ENCODE measurements around the gene RABEPK. TPM values are rescaled to one million over a fixed set of nuclear protein-coding genes. Genes with fewer than 3 reads are reported as not detected.
"Not testable (repeated sequence)": the region's sequence is repeated elsewhere in the genome, so short reads cannot be mapped to it uniquely, and the experiment has no call there.

The RABEPK gene
- polyA plus RNA-seq, 2 donors = 10.8 to 17.7 TPM

GRCh38 chr9:125189361-125190289 lies 10.7 kb upstream of the RABEPK start, which contains the start of gene PPP6C:
Gene PPP6C, minus strand, starts transcription at chr9:125189803. Its CDS starts 85 bp downstream, at chr9:125189718.
- peak within 1 kb of the TSS; percentile 96 to 100 for H3K4me3 ChIP-seq (ENCODE audit: low read depth in 1 of 2, low read length in 2 of 2)
- 0% methylated on average over 82 of the region's 82 CpGs for WGBS, 2 donors
- H3K4me1 ChIP-seq (ENCODE audit: control insufficient read depth in 2 of 2, insufficient read depth in 2 of 2, low read length in 1 of 2) = peaks cover 0 to 9% of the 10 kb centered on the region in 2 donors
- no peaks in the 10 kb centered on the region for H3K36me3 ChIP-seq (ENCODE audit: control insufficient read depth in 2 of 2, insufficient read depth in 2 of 2, low read length in 1 of 2)
- H3K27me3 ChIP-seq (ENCODE audit: control insufficient read depth in 1 of 2, insufficient read depth in 2 of 2, low read length in 2 of 2) = no peaks in the 10 kb centered on the region
- peak within 1 kb of the TSS; percentile 95 to 98 for H3K27ac ChIP-seq (ENCODE audit: low read depth in 2 of 2, low read length in 1 of 2)
- H3K9me3 ChIP-seq (ENCODE audit: control insufficient read depth in 2 of 2, insufficient read depth in 1 of 2, low read depth in 1 of 2, low read length in 1 of 2) = no peaks in the 10 kb centered on the region

DNA sequence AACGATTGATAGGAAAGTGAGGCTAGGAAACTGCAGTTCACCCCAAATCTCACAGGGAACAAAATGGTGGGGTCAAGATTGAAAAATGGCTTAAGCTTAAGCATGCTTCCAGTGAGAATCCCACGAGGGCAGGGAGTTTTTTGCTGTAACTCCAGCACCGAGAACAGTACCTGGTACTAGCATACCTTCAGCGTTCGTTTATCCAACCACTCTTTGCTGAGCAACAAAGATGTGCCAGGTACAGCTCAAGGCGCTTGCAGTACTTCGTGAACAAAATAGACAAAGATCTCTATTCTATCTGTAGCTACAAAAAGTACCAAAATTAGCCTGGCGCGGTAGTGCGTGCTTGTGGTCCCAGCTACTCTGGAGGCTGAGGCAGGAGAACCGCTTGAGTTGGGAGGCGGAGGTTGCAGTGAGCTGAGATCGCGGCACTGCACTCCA lies 10.0 kb upstream of the RABEPK start:
- Histone ChIP-seq H3K9me3 (ENCODE audit: control insufficient read depth in 2 of 2, insufficient read depth in 1 of 2, low read depth in 1 of 2, low read length in 1 of 2) (no peaks in the 10 kb centered on the region), H3K27ac (ENCODE audit: low read depth in 2 of 2, low read length in 1 of 2) (peak overlapping the region; percentile 95 to 98), H3K4me1 (ENCODE audit: control insufficient read depth in 2 of 2, insufficient read depth in 2 of 2, low read length in 1 of 2) (peaks cover 0 to 9% of the 10 kb centered on the region in 2 donors)

DNA sequence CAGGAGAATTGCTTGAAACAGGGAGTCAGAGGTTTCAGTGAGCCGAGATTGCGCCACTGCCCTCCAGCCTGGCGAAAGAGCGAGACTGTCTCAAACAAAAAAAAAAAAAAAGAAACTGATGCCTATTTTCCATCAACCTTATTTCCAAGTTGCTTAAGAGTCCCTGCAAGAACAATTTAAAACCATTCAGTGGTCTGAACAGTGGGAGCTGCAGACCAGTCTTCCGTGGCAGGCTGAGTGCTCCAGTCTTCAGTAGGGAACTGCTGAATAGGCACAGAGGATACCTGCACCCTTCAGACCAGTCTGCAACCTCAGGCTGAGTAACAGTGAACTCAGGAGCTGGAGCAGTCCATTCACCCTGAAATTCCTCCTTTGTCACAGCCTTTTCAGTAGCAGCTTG lies 5.9 kb upstream of the RABEPK start:
- not testable (repeated sequence) for H3K27ac ChIP-seq (ENCODE audit: low read depth in 2 of 2, low read length in 1 of 2); H3K36me3 ChIP-seq (ENCODE audit: control insufficient read depth in 2 of 2, insufficient read depth in 2 of 2, low read length in 1 of 2); H3K4me1 ChIP-seq (ENCODE audit: control insufficient read depth in 2 of 2, insufficient read depth in 2 of 2, low read length in 1 of 2); H3K9me3 ChIP-seq (ENCODE audit: control insufficient read depth in 2 of 2, insufficient read depth in 1 of 2, low read depth in 1 of 2, low read length in 1 of 2); H3K4me3 ChIP-seq (ENCODE audit: low read depth in 1 of 2, low read length in 2 of 2); H3K27me3 ChIP-seq (ENCODE audit: control insufficient read depth in 1 of 2, insufficient read depth in 2 of 2, low read length in 2 of 2)
- WGBS, 2 donors = 91 to 94% methylated on average over 5 of the region's 5 CpGs

More for the DNA sequence above, 10.0 kb upstream of the RABEPK start:
- Histone ChIP-seq H3K27me3 (ENCODE audit: control insufficient read depth in 1 of 2, insufficient read depth in 2 of 2, low read length in 2 of 2) (no peaks in the 10 kb centered on the region), H3K36me3 (ENCODE audit: control insufficient read depth in 2 of 2, insufficient read depth in 2 of 2, low read length in 1 of 2) (no peaks in the 10 kb centered on the region), H3K4me3 (ENCODE audit: low read depth in 1 of 2, low read length in 2 of 2) (peak overlapping the region; percentile 96 to 100)
- 48 to 51% methylated on average over 14 of the region's 14 CpGs for WGBS, 2 donors

DNA sequence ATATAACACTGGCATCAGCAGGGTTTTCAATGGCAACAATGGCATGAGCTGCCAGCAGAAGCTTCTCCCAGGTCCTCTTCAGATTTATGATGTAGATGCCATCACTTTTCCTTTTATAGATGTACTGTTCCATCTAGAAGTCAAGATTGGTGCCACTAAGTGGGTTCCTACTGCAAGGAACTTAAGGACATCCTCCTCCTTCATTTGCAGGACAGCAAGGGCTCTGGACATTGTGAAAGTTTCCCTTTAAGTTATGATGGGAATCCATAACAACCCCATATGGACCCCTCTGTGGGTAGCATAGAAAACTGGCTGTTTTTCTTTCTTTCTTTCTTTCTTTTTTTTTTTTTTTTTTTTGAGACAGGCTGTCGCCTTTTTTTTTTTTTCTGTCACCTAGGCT lies 4.8 kb upstream of the RABEPK start:
- not testable (repeated sequence) for H3K9me3 ChIP-seq (ENCODE audit: control insufficient read depth in 2 of 2, insufficient read depth in 1 of 2, low read depth in 1 of 2, low read length in 1 of 2); H3K27ac ChIP-seq (ENCODE audit: low read depth in 2 of 2, low read length in 1 of 2); H3K4me3 ChIP-seq (ENCODE audit: low read depth in 1 of 2, low read length in 2 of 2); H3K27me3 ChIP-seq (ENCODE audit: control insufficient read depth in 1 of 2, insufficient read depth in 2 of 2, low read length in 2 of 2); H3K36me3 ChIP-seq (ENCODE audit: control insufficient read depth in 2 of 2, insufficient read depth in 2 of 2, low read length in 1 of 2); H3K4me1 ChIP-seq (ENCODE audit: control insufficient read depth in 2 of 2, insufficient read depth in 2 of 2, low read length in 1 of 2)
- WGBS, 2 donors = 67% methylated on average over 1 of the region's 1 CpG; no CpG with 5 or more reads in 1 of the 2 donors

GRCh38 chr9:125202846-125203618 lies 2.7 kb downstream of the RABEPK start:
- Histone ChIP-seq H3K4me3 (ENCODE audit: low read depth in 1 of 2, low read length in 2 of 2) (no peak overlapping the region), H3K27ac (ENCODE audit: low read depth in 2 of 2, low read length in 1 of 2) (no peak overlapping the region), H3K9me3 (ENCODE audit: control insufficient read depth in 2 of 2, insufficient read depth in 1 of 2, low read depth in 1 of 2, low read length in 1 of 2) (no peaks in the 10 kb centered on the region), H3K36me3 (ENCODE audit: control insufficient read depth in 2 of 2, insufficient read depth in 2 of 2, low read length in 1 of 2) (peaks cover 0 to 3% of the 10 kb centered on the region in 2 donors), H3K27me3 (ENCODE audit: control insufficient read depth in 1 of 2, insufficient read depth in 2 of 2, low read length in 2 of 2) (no peaks in the 10 kb centered on the region), H3K4me1 (ENCODE audit: control insufficient read depth in 2 of 2, insufficient read depth in 2 of 2, low read length in 1 of 2) (no peaks in the 10 kb centered on the region)
- WGBS, 2 donors = 84% methylated on average over 1 of the region's 1 CpG

DNA sequence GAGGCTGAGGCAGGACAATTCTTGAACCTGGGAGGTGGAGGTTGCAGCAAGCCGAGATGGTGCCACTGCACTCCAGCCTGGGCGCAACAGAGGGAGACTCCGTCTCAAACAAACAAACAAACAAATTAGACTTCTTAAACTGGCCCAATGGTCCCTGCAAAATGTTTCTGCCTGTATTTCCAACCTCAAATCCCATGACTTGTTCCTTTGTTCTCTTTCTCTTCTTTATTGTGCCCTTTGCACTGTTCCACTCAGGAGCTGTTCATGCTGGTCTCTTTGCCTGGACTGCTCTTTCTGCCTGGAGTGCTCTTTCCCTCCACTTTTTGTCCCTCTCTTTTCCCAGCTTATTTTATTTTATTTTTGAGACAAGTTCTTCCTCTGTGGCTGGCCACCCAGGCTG lies 4.1 kb downstream of the RABEPK start:
- WGBS, 2 donors = 92 to 97% methylated on average over 3 of the region's 3 CpGs
- H3K27ac ChIP-seq (ENCODE audit: low read depth in 2 of 2, low read length in 1 of 2) = no peak overlapping the region
- H3K4me1 ChIP-seq (ENCODE audit: control insufficient read depth in 2 of 2, insufficient read depth in 2 of 2, low read length in 1 of 2) = no peaks in the 10 kb centered on the region
- H3K36me3 ChIP-seq (ENCODE audit: control insufficient read depth in 2 of 2, insufficient read depth in 2 of 2, low read length in 1 of 2) = peaks cover under 1 to 3% of the 10 kb centered on the region in 2 donors
- H3K9me3 ChIP-seq (ENCODE audit: control insufficient read depth in 2 of 2, insufficient read depth in 1 of 2, low read depth in 1 of 2, low read length in 1 of 2) = no peaks in the 10 kb centered on the region
- H3K4me3 ChIP-seq (ENCODE audit: low read depth in 1 of 2, low read length in 2 of 2) = no peak overlapping the region
- H3K27me3 ChIP-seq (ENCODE audit: control insufficient read depth in 1 of 2, insufficient read depth in 2 of 2, low read length in 2 of 2) = no peaks in the 10 kb centered on the region

DNA sequence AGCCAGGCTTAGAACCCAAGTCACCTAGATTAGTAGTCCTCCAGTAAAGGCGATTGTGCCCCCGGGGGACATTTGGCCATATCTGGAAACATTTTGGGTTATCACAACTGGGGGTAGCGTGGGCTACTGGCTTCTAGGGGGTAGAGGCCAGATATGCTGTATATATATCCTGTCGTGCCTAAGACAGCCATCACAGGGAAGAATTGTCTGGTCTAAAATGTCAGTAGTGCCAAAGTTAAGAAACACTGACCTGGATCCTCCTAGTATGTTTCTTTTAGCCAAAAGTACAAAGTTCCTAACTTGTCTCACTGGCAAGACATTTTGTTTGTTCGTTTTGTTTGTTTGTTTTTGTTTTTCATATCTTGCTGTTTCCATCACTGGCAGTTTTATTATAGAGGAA lies 13.8 kb downstream of the RABEPK start:
- WGBS, 2 donors = 88 to 90% methylated on average over 5 of the region's 5 CpGs
- peaks cover 0 to 4% of the 10 kb centered on the region in 2 donors for H3K36me3 ChIP-seq (ENCODE audit: control insufficient read depth in 2 of 2, insufficient read depth in 2 of 2, low read length in 1 of 2)

DNA sequence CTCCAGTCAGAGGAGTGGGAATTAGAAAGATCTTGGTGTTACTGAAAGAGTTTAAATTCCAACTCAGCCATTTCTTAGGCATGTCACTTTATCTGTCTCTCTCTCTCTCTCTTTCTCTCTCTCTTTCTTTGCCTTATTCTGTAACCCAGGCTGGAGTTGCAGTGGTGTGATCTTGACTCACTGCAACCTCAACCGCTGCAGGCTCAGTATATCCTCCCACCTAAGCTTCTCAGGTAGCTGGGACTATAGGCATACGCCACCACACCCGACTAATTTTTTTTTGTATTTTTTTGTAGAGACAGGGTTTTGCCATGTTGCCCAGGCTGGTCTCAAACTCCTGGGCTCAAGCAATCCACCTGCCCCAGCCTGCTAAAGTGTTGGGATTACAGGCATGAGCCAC lies 18.3 kb downstream of the RABEPK start:
- H3K27ac ChIP-seq (ENCODE audit: low read depth in 2 of 2, low read length in 1 of 2) = no peak overlapping the region

More for the DNA sequence above, 13.8 kb downstream of the RABEPK start:
- no peak overlapping the region for H3K27ac ChIP-seq (ENCODE audit: low read depth in 2 of 2, low read length in 1 of 2)
- no peaks in the 10 kb centered on the region for H3K4me1 ChIP-seq (ENCODE audit: control insufficient read depth in 2 of 2, insufficient read depth in 2 of 2, low read length in 1 of 2)
- H3K9me3 ChIP-seq (ENCODE audit: control insufficient read depth in 2 of 2, insufficient read depth in 1 of 2, low read depth in 1 of 2, low read length in 1 of 2) = no peaks in the 10 kb centered on the region
- no peak overlapping the region for H3K4me3 ChIP-seq (ENCODE audit: low read depth in 1 of 2, low read length in 2 of 2)
- no peaks in the 10 kb centered on the region for H3K27me3 ChIP-seq (ENCODE audit: control insufficient read depth in 1 of 2, insufficient read depth in 2 of 2, low read length in 2 of 2)

DNA sequence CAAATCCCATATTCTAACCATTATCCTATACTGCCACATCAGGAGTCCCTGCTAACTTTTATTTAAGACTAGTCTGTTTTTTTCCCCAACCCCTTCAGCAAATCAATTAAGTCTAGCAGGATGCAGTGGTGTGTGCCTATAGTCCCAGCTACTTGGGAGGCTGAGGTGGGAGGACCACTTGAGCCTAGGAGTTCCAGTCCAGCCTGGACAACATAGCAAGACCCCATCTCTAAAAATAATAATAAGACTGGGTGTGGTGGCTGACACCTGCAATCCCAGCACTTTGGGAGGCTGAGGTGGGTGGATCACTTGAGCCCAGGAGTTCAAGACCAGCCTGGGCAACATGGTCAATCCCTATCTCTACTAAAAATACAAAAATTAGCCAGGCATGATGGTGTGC lies 24.5 kb downstream of the RABEPK start:
- H3K27ac ChIP-seq (ENCODE audit: low read depth in 2 of 2, low read length in 1 of 2); H3K4me1 ChIP-seq (ENCODE audit: control insufficient read depth in 2 of 2, insufficient read depth in 2 of 2, low read length in 1 of 2); H3K4me3 ChIP-seq (ENCODE audit: low read depth in 1 of 2, low read length in 2 of 2); H3K36me3 ChIP-seq (ENCODE audit: control insufficient read depth in 2 of 2, insufficient read depth in 2 of 2, low read length in 1 of 2); H3K27me3 ChIP-seq (ENCODE audit: control insufficient read depth in 1 of 2, insufficient read depth in 2 of 2, low read length in 2 of 2); H3K9me3 ChIP-seq (ENCODE audit: control insufficient read depth in 2 of 2, insufficient read depth in 1 of 2, low read depth in 1 of 2, low read length in 1 of 2): not testable (repeated sequence)

More for the DNA sequence above, 18.3 kb downstream of the RABEPK start:
- 88 to 90% methylated on average over 3 of the region's 3 CpGs for WGBS, 2 donors
- Histone ChIP-seq H3K9me3 (ENCODE audit: control insufficient read depth in 2 of 2, insufficient read depth in 1 of 2, low read depth in 1 of 2, low read length in 1 of 2) (no peaks in the 10 kb centered on the region), H3K4me3 (ENCODE audit: low read depth in 1 of 2, low read length in 2 of 2) (no peak overlapping the region), H3K27me3 (ENCODE audit: control insufficient read depth in 1 of 2, insufficient read depth in 2 of 2, low read length in 2 of 2) (no peaks in the 10 kb centered on the region), H3K4me1 (ENCODE audit: control insufficient read depth in 2 of 2, insufficient read depth in 2 of 2, low read length in 1 of 2) (no peaks in the 10 kb centered on the region), H3K36me3 (ENCODE audit: control insufficient read depth in 2 of 2, insufficient read depth in 2 of 2, low read length in 1 of 2) (peaks cover 0 to 2% of the 10 kb centered on the region in 2 donors)
